A549 (cell line): ENCODE results near the gene RPAIN. TPM values are rescaled to one million over a fixed set of nuclear protein-coding genes. Genes with fewer than 3 reads are reported as not detected.
A peak's percentile ranks its signal among the peaks of the same experiment; 100 is the strongest.

ENCODE experiments used
- ATAC-seq, 2 experiments: fragments of 200-7000 bp in 1 of 2; fragments of >200 bp in 1 of 2; cut with Nextera tagmentation in 1 of 2; cut with Tn5 transposase in 1 of 2; 3 replicates each; pipeline versions ENCODE4 v1.8.0 to v1.9.1; 2018 to 2020; ENCODE audit warnings: mild to moderate bottlenecking in 1 of 2, moderate library complexity in 1 of 2
- CTCF ChIA-PET: fragments of 300-600 bp; sonication (Branson Sonifier 250); formaldehyde crosslinking; extraction: SDS; loops from one replicate; lab custom pipeline; 2021; ENCODE audit warnings: antibody characterized with exemption, inconsistent platforms; lab: Yijun Ruan, JAX
- POLR2A ChIA-PET: fragments of 350-600 bp; formaldehyde crosslinking; extraction: SDS; loops from one replicate; lab custom pipeline; 2021; ENCODE audit warnings: antibody characterized with exemption, inconsistent platforms; lab: Yijun Ruan, JAX
- DNase-seq, 2 experiments: peaks; one replicate each; pipeline versions ENCODE4 v3.0.0 to v3.0.0-alpha.2; 2011 to 2016; ENCODE audit warnings: low read depth in 1 of 2, low spot score in 1 of 2
- FAIRE-seq: peaks from 2 replicates; lab custom pipeline; 2011; peaks lifted over from hg19 to GRCh38; lab: Jason Lieb, UNC
- H3K27ac ChIP-seq, 2 experiments: fragments of >200 bp; sonication (Bioruptor Twin); formaldehyde crosslinking; 3 replicates each; pipeline ENCODE4 v1.5.1; 2016 to 2017
- H3K4me1 ChIP-seq: fragments of >200 bp; sonication (Bioruptor Twin); formaldehyde crosslinking; 3 replicates; pipeline ENCODE4 v1.6.1; 2016
- H3K4me2 ChIP-seq: fragments of >200 bp; sonication (Bioruptor Twin); formaldehyde crosslinking; 3 replicates; pipeline ENCODE4 v1.6.1; 2016
- H3K4me3 ChIP-seq: fragments of >200 bp; sonication (Bioruptor Twin); formaldehyde crosslinking; 3 replicates; pipeline ENCODE4 v1.5.1; 2016
- H3K9me3 ChIP-seq: fragments of >200 bp; sonication (Bioruptor Twin); formaldehyde crosslinking; 3 replicates; pipeline ENCODE4 v1.6.1; 2016
- ATOH8 ChIP-seq: fragments of 250-450 bp; sonication (Bioruptor Pico); IDR thresholded peaks from 2 replicates; pipeline ENCODE4 v1.5.0; 2020; ENCODE audit warnings: low read depth, mild to moderate bottlenecking, moderate library complexity
- BHLHE40 ChIP-seq: IDR thresholded peaks from 2 replicates; pipeline ENCODE4 v1.6.1; 2012; ENCODE audit warnings: low read depth, low read length, inconsistent platforms
- CBX2 ChIP-seq: fragments of 200-600 bp; sonication (generic); IDR thresholded peaks from 2 replicates; pipeline ENCODE4 v1.6.1; 2016; ENCODE audit warnings: low read depth, mild to moderate bottlenecking, borderline replicate concordance
- CBX8 ChIP-seq: fragments of 200-600 bp; sonication (generic); IDR thresholded peaks from 2 replicates; pipeline ENCODE4 v1.6.1; 2016
- CHD4 ChIP-seq: fragments of 200-600 bp; sonication (generic); IDR thresholded peaks from 2 replicates; pipeline ENCODE4 v1.6.1; 2016; ENCODE audit warnings: antibody characterized with exemption, mild to moderate bottlenecking, borderline replicate concordance
- E2F6 ChIP-seq: IDR thresholded peaks from 2 replicates; pipeline ENCODE4 v1.6.1; 2012; ENCODE audit warnings: low read depth, borderline replicate concordance
- EHF ChIP-seq: fragments of 250-450 bp; sonication (Bioruptor Pico); IDR thresholded peaks from 2 replicates; pipeline ENCODE4 v1.5.0; 2020; ENCODE audit warnings: mild to moderate bottlenecking
- FOSL2 ChIP-seq, 2 experiments: fragments of 450-650 bp in 1 of 2; fragments of >200 bp in 1 of 2; sonication (Bioruptor Twin) in 1 of 2; formaldehyde crosslinking; IDR thresholded peaks; 2 replicates each; pipeline versions ENCODE4 v1.5.0 to v1.6.1; 2016 to 2020; ENCODE audit warnings: mild to moderate bottlenecking in 1 of 2, moderate library complexity in 1 of 2
- HDAC2 ChIP-seq: fragments of 200-600 bp; sonication (generic); IDR thresholded peaks from 2 replicates; pipeline ENCODE4 v1.6.1; 2016
- HOXA7 ChIP-seq: fragments of 250-450 bp; sonication (Bioruptor Pico); IDR thresholded peaks from 2 replicates; pipeline ENCODE4 v1.5.0; 2020; ENCODE audit warnings: mild to moderate bottlenecking, moderate library complexity
- JUNB ChIP-seq: fragments of >200 bp; sonication (Bioruptor Twin); formaldehyde crosslinking; IDR thresholded peaks from 2 replicates; pipeline ENCODE4 v1.6.1; 2016
- MAFK ChIP-seq: fragments of 450-650 bp; IDR thresholded peaks from 2 replicates; pipeline ENCODE4 v1.6.1; 2014; ENCODE audit not compliant: partially characterized antibody
- POLR2AphosphoS2 ChIP-seq: conservative IDR thresholded peaks from 2 replicates; pipeline ENCODE4 v1.6.1; 2012; ENCODE audit warnings: low read length, improper control_type of control experiment, inconsistent platforms
- RARB ChIP-seq: fragments of 250-450 bp; sonication (Bioruptor Pico); IDR thresholded peaks from 2 replicates; pipeline ENCODE4 v1.8.0; 2021; ENCODE audit warnings: mild to moderate bottlenecking, moderate library complexity
- RCOR1 ChIP-seq: fragments of 150-350 bp; IDR thresholded peaks from 2 replicates; pipeline ENCODE4 v1.6.1; 2014; ENCODE audit warnings: antibody characterized with exemption, low read length, low read depth
- ZC3H11A ChIP-seq: fragments of 450-650 bp; IDR thresholded peaks from 2 replicates; pipeline ENCODE4 v1.6.1; 2014; ENCODE audit warnings: antibody characterized with exemption, mild to moderate bottlenecking
- ZFP36 ChIP-seq: fragments of 450-650 bp; IDR thresholded peaks from 2 replicates; pipeline ENCODE4 v1.6.1; 2014; ENCODE audit warnings: borderline replicate concordance; ENCODE audit not compliant: partially characterized antibody
- ZNF302 ChIP-seq: fragments of 250-450 bp; sonication (Bioruptor Pico); IDR thresholded peaks from 2 replicates; pipeline ENCODE4 v1.9.0; 2021; ENCODE audit warnings: inconsistent platforms, mild to moderate bottlenecking, moderate library complexity
- WGBS: methylation state at CpG from one replicate; pipeline ENCODE4 v1.1.6; 2017; ENCODE audit errors: missing lambda C conversion rate; 5-methylcytosine and 5-hydroxymethylcytosine counted together
- polyA plus RNA-seq, 4 experiments: library from polyadenylated mRNA; depleted of rRNA in 3 of 4; stranded (reverse); fragments of >200 nt; fragmentation: RNase III in 1 of 4; extraction: RNeasy Plus Mini Kit Qiagen cat#74134 plus additional on column Dnase treatment in 1 of 4; gene quantifications; 2 replicates in 3 of 4; 3 replicates in 1 of 4; pipeline ENCODE4 v1.2.3, GENCODE V29; 2011 to 2017
- TF ChIP-seq, protein P1 (sequence below): fragments of >200 bp; sonication (Bioruptor Twin); formaldehyde crosslinking; IDR thresholded peaks from 3 replicates; pipeline ENCODE4 v1.5.1; 2016
- TF ChIP-seq, protein P2 (sequence below): fragments of 200-600 bp; sonication (generic); IDR thresholded peaks from 2 replicates; pipeline ENCODE4 v1.6.1; 2016; ENCODE audit warnings: antibody characterized with exemption, mild to moderate bottlenecking, moderate library complexity

Gene RPAIN
- polyA plus RNA-seq, 2 of the 4 experiments (the other 2 are of a cell fraction): 67.6 to 71.9 TPM

GRCh38 chr17:5396612-5397011, 23.4 kb upstream of the RPAIN start:
- no peaks in the 10 kb centered on the region for H3K9me3 ChIP-seq
- no peak overlapping the region for H3K4me2 ChIP-seq
- CTCF ChIA-PET: interaction anchor here (1.0 kb wide), 1 partner anchor 42 kb away, joined by 4 read pairs; the partner anchor contains the start of gene C1QBP
- no peak for ATAC-seq
- H3K4me3 ChIP-seq: no peak overlapping the region
- peak; percentile 83 for FAIRE-seq
- 92% methylated on average over 2 of the region's 2 CpGs for WGBS
- POLR2A ChIA-PET: no interaction called here
- no peak for DNase-seq
- TF ChIP-seq CHD4: no peak
- no peak for TF ChIP-seq BHLHE40
- no peak for TF ChIP-seq ATOH8
- TF ChIP-seq, protein P1, sequence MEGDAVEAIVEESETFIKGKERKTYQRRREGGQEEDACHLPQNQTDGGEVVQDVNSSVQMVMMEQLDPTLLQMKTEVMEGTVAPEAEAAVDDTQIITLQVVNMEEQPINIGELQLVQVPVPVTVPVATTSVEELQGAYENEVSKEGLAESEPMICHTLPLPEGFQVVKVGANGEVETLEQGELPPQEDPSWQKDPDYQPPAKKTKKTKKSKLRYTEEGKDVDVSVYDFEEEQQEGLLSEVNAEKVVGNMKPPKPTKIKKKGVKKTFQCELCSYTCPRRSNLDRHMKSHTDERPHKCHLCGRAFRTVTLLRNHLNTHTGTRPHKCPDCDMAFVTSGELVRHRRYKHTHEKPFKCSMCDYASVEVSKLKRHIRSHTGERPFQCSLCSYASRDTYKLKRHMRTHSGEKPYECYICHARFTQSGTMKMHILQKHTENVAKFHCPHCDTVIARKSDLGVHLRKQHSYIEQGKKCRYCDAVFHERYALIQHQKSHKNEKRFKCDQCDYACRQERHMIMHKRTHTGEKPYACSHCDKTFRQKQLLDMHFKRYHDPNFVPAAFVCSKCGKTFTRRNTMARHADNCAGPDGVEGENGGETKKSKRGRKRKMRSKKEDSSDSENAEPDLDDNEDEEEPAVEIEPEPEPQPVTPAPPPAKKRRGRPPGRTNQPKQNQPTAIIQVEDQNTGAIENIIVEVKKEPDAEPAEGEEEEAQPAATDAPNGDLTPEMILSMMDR: no peak
- TF ChIP-seq JUNB: no peak
- no peak for TF ChIP-seq RCOR1
- no peak for TF ChIP-seq HDAC2
- TF ChIP-seq POLR2AphosphoS2: no peak
- TF ChIP-seq CBX2: no peak
- no peak for TF ChIP-seq CBX8
- TF ChIP-seq RARB (CRISPR knock-in tag): no peak
- H3K27ac ChIP-seq: no peak overlapping the region
- no peaks in the 10 kb centered on the region for H3K4me1 ChIP-seq

DNA sequence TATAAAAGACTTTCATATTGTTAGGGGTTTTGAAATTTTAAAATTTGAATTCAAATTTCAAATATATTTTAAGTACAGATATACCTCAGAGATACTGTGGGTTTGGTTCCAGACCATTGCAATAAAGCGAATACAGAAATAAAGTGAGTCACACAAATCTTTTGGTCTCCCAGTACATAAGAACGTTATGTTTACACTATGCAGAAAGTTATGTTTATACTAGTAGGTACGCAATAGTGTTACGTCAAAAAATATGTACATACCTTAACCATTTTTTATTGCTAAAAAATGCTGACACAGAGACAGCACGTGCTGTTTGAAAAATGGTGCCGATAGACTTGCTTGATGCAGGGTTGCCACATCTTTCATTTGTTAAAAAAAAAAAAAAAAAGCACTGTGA, 20.2 kb upstream of the RPAIN start:
- TF ChIP-seq ZNF302 (CRISPR knock-in tag) (no peak), MAFK (peak; percentile 80), FOSL2 (IDR thresholded peaks at IDR 0.05) (no peak), FOSL2 (CRISPR knock-in tag; IDR thresholded peaks at IDR 0.05) (peak; percentile 55)
- Histone ChIP-seq H3K4me3 (no peak overlapping the region), H3K4me1 (no peaks in the 10 kb centered on the region), H3K4me2 (no peak overlapping the region), H3K27ac (no peak overlapping the region), H3K9me3 (no peaks in the 10 kb centered on the region)
- ChIA-PET CTCF (no interaction called here), POLR2A (no interaction called here)
- DNase-seq: peak in 1 of 2 experiments; percentile 49
- peak; percentile 34 to 60; a peak in 4 of 6 replicates for ATAC-seq
- no peak for FAIRE-seq
- 54% methylated on average over 6 of the region's 6 CpGs for WGBS

DNA sequence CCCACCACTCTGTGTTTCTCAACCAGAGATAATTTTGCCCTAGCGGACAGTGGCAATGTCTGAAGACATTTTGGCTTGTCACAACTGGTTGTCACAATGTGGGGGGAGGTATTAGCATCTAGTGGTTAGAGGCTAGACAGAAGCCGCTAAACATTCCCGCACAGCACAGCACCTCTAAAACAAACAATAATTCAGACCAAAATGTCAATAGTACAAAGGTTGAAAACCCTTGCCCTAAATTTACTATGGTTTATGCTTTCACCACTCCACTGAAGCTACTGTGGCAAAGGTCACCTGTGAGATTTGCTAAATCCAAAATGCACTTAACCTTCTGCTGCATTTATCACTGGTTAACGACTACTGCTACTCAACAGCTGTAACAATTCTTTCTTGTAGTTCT, 14.6 kb upstream of the RPAIN start:
- H3K27ac ChIP-seq: no peak overlapping the region
- ChIA-PET POLR2A (no interaction called here), CTCF (interaction anchor here (0.8 to 5.4 kb wide), 2 partner anchors 16 to 35 kb away, joined by 6 to 23 read pairs; partner anchors contain the start of gene C1QBP)
- DNase-seq (no peak), ATAC-seq (no peak), FAIRE-seq (no peak)
- WGBS: 89% methylated on average over 4 of the region's 4 CpGs
- H3K4me1 ChIP-seq: no peaks in the 10 kb centered on the region
- H3K4me3 ChIP-seq: no peak overlapping the region
- no peaks in the 10 kb centered on the region for H3K9me3 ChIP-seq
- no peak overlapping the region for H3K4me2 ChIP-seq
- TF ChIP-seq E2F6 (no peak), ZC3H11A (no peak), EHF (CRISPR knock-in tag) (no peak)

GRCh38 chr17:5408186-5408585, 11.8 kb upstream of the RPAIN start:
- DNase-seq: no peak
- 79% methylated on average over 5 of the region's 5 CpGs for WGBS
- TF ChIP-seq ZFP36: no peak
- no peak for TF ChIP-seq ZNF302 (CRISPR knock-in tag)
- no peak for TF ChIP-seq ATOH8
- TF ChIP-seq, protein P2, sequence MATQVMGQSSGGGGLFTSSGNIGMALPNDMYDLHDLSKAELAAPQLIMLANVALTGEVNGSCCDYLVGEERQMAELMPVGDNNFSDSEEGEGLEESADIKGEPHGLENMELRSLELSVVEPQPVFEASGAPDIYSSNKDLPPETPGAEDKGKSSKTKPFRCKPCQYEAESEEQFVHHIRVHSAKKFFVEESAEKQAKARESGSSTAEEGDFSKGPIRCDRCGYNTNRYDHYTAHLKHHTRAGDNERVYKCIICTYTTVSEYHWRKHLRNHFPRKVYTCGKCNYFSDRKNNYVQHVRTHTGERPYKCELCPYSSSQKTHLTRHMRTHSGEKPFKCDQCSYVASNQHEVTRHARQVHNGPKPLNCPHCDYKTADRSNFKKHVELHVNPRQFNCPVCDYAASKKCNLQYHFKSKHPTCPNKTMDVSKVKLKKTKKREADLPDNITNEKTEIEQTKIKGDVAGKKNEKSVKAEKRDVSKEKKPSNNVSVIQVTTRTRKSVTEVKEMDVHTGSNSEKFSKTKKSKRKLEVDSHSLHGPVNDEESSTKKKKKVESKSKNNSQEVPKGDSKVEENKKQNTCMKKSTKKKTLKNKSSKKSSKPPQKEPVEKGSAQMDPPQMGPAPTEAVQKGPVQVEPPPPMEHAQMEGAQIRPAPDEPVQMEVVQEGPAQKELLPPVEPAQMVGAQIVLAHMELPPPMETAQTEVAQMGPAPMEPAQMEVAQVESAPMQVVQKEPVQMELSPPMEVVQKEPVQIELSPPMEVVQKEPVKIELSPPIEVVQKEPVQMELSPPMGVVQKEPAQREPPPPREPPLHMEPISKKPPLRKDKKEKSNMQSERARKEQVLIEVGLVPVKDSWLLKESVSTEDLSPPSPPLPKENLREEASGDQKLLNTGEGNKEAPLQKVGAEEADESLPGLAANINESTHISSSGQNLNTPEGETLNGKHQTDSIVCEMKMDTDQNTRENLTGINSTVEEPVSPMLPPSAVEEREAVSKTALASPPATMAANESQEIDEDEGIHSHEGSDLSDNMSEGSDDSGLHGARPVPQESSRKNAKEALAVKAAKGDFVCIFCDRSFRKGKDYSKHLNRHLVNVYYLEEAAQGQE: no peak
- TF ChIP-seq HOXA7 (CRISPR knock-in tag): no peak
- TF ChIP-seq, all 56 proteins: peak for 0
- H3K4me2 ChIP-seq: no peak overlapping the region
- FAIRE-seq: no peak
- ChIA-PET POLR2A (interaction anchor here (0.7 kb wide), 1 partner anchor 11 kb away, joined by 3 read pairs; the partner anchor contains the start of genes NUP88 and RPAIN), CTCF (interaction anchor here (1.2 kb wide), 1 partner anchor 158 kb away, joined by 3 read pairs; no protein-coding TSS in a partner anchor)
- ATAC-seq: no peak
- no peaks in the 10 kb centered on the region for H3K9me3 ChIP-seq
- no peak overlapping the region for H3K27ac ChIP-seq
- no peaks in the 10 kb centered on the region for H3K4me1 ChIP-seq
- H3K4me3 ChIP-seq: no peak overlapping the region
